H1 (cell line): ENCODE measurements around the gene GNAL.

Experiments
- EZH2 ChIP-seq: fragments of 200-600 bp; sonication (generic); IDR thresholded peaks from 2 replicates; pipeline ENCODE4 v1.7.1; 2012; ENCODE audit warnings: low read depth, mild to moderate bottlenecking, moderate library complexity, low read length, inconsistent platforms; ENCODE audit not compliant: severe bottlenecking
- POLR2A ChIP-seq, 2 experiments: IDR thresholded peaks; 1 replicate in 1 of 2; 2 replicates in 1 of 2; pipeline ENCODE4 v1.6.1; 2011; ENCODE audit warnings: low read depth in 2 of 2, low read length in 2 of 2, mild to moderate bottlenecking in 2 of 2; ENCODE audit errors: control extremely low read depth in 1 of 2
- POLR2AphosphoS5 ChIP-seq: IDR thresholded peaks from 2 replicates; pipeline ENCODE4 v1.6.1; 2011; ENCODE audit warnings: low read depth, low read length
- TF ChIP-seq, protein P1 (sequence below), 3 experiments: IDR thresholded peaks; 1 replicate in 2 of 3; 2 replicates in 1 of 3; pipeline versions ENCODE4 v1.5.1 to v1.6.1; 2011; ENCODE audit warnings: low read length in 3 of 3, mild to moderate bottlenecking in 3 of 3, inconsistent platforms in 2 of 3, low read depth in 1 of 3, moderate library complexity in 1 of 3; ENCODE audit not compliant: insufficient read depth in 1 of 3; ENCODE audit errors: control extremely low read depth in 1 of 3
- TF ChIP-seq, protein P2 (sequence below): fragments of 300-600 bp; sonication (generic); IDR thresholded peaks from 2 replicates; pipeline ENCODE4 v1.7.1; 2012; ENCODE audit warnings: low read length, moderate library complexity, mild to moderate bottlenecking, inconsistent platforms; ENCODE audit not compliant: insufficient replicate concordance

DNA sequence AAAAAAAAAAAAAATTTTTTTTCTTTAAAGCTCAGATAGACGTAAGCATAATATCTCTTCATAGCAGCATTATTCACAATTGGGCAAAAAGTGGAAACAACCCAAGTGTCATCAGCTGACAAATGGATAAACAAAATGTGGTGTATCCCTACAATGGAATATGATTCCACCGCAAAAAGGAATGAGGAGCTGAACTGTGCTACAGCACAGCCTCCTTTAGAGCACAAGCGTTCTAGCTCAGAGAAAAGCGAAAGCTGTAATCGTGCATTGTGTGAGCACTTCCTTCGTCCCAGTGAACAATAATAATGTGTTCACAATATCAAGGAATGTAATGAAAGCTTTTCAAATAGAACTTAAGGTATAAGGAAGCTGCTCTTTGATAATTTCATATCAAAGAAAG is 150.5 kb downstream of the GNAL start:
- TF ChIP-seq, protein P1, sequence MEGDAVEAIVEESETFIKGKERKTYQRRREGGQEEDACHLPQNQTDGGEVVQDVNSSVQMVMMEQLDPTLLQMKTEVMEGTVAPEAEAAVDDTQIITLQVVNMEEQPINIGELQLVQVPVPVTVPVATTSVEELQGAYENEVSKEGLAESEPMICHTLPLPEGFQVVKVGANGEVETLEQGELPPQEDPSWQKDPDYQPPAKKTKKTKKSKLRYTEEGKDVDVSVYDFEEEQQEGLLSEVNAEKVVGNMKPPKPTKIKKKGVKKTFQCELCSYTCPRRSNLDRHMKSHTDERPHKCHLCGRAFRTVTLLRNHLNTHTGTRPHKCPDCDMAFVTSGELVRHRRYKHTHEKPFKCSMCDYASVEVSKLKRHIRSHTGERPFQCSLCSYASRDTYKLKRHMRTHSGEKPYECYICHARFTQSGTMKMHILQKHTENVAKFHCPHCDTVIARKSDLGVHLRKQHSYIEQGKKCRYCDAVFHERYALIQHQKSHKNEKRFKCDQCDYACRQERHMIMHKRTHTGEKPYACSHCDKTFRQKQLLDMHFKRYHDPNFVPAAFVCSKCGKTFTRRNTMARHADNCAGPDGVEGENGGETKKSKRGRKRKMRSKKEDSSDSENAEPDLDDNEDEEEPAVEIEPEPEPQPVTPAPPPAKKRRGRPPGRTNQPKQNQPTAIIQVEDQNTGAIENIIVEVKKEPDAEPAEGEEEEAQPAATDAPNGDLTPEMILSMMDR (IDR thresholded peaks at IDR 0.05; ENCODE audit: control extremely low read depth in 1 of 3, insufficient read depth in 1 of 3, low read depth in 1 of 3, low read length in 3 of 3) = no peak
- no peak for TF ChIP-seq POLR2A (IDR thresholded peaks at IDR 0.05; ENCODE audit: control extremely low read depth in 1 of 2, low read depth in 2 of 2, low read length in 2 of 2)
- TF ChIP-seq, protein P2, sequence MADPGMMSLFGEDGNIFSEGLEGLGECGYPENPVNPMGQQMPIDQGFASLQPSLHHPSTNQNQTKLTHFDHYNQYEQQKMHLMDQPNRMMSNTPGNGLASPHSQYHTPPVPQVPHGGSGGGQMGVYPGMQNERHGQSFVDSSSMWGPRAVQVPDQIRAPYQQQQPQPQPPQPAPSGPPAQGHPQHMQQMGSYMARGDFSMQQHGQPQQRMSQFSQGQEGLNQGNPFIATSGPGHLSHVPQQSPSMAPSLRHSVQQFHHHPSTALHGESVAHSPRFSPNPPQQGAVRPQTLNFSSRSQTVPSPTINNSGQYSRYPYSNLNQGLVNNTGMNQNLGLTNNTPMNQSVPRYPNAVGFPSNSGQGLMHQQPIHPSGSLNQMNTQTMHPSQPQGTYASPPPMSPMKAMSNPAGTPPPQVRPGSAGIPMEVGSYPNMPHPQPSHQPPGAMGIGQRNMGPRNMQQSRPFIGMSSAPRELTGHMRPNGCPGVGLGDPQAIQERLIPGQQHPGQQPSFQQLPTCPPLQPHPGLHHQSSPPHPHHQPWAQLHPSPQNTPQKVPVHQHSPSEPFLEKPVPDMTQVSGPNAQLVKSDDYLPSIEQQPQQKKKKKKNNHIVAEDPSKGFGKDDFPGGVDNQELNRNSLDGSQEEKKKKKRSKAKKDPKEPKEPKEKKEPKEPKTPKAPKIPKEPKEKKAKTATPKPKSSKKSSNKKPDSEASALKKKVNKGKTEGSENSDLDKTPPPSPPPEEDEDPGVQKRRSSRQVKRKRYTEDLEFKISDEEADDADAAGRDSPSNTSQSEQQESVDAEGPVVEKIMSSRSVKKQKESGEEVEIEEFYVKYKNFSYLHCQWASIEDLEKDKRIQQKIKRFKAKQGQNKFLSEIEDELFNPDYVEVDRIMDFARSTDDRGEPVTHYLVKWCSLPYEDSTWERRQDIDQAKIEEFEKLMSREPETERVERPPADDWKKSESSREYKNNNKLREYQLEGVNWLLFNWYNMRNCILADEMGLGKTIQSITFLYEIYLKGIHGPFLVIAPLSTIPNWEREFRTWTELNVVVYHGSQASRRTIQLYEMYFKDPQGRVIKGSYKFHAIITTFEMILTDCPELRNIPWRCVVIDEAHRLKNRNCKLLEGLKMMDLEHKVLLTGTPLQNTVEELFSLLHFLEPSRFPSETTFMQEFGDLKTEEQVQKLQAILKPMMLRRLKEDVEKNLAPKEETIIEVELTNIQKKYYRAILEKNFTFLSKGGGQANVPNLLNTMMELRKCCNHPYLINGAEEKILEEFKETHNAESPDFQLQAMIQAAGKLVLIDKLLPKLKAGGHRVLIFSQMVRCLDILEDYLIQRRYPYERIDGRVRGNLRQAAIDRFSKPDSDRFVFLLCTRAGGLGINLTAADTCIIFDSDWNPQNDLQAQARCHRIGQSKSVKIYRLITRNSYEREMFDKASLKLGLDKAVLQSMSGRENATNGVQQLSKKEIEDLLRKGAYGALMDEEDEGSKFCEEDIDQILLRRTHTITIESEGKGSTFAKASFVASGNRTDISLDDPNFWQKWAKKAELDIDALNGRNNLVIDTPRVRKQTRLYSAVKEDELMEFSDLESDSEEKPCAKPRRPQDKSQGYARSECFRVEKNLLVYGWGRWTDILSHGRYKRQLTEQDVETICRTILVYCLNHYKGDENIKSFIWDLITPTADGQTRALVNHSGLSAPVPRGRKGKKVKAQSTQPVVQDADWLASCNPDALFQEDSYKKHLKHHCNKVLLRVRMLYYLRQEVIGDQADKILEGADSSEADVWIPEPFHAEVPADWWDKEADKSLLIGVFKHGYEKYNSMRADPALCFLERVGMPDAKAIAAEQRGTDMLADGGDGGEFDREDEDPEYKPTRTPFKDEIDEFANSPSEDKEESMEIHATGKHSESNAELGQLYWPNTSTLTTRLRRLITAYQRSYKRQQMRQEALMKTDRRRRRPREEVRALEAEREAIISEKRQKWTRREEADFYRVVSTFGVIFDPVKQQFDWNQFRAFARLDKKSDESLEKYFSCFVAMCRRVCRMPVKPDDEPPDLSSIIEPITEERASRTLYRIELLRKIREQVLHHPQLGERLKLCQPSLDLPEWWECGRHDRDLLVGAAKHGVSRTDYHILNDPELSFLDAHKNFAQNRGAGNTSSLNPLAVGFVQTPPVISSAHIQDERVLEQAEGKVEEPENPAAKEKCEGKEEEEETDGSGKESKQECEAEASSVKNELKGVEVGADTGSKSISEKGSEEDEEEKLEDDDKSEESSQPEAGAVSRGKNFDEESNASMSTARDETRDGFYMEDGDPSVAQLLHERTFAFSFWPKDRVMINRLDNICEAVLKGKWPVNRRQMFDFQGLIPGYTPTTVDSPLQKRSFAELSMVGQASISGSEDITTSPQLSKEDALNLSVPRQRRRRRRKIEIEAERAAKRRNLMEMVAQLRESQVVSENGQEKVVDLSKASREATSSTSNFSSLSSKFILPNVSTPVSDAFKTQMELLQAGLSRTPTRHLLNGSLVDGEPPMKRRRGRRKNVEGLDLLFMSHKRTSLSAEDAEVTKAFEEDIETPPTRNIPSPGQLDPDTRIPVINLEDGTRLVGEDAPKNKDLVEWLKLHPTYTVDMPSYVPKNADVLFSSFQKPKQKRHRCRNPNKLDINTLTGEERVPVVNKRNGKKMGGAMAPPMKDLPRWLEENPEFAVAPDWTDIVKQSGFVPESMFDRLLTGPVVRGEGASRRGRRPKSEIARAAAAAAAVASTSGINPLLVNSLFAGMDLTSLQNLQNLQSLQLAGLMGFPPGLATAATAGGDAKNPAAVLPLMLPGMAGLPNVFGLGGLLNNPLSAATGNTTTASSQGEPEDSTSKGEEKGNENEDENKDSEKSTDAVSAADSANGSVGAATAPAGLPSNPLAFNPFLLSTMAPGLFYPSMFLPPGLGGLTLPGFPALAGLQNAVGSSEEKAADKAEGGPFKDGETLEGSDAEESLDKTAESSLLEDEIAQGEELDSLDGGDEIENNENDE = no peak
- TF ChIP-seq EZH2 = no peak
- no peak for TF ChIP-seq POLR2AphosphoS5
